PC-3 (cell line): Measurements from ENCODE around the gene ME2. TPM values are rescaled to one million over a fixed set of nuclear protein-coding genes. Genes with fewer than 3 reads are reported as not detected.

Source experiments
- ATAC-seq: fragments of 200-7000 bp; cut with Tn5 transposase; 2 replicates; pipeline ENCODE4 v1.9.1; 2020; ENCODE audit warnings: mild to moderate bottlenecking, moderate library complexity
- BruUV-seq: library from RNA; stranded (reverse); fragments of 400-500 nt; replicated peaks from 2 replicates; lab custom pipeline; 2021; lab: Mats Ljungman, UMichigan
- CTCF ChIA-PET: fragments of 300-600 bp; sonication (Branson Sonifier 250); formaldehyde crosslinking; loops from one replicate; lab custom pipeline; 2022; ENCODE audit warnings: antibody characterized with exemption; lab: Charles Lee
- POLR2A ChIA-PET: fragments of 300-600 bp; sonication (Branson Sonifier 250); formaldehyde crosslinking; loops from one replicate; lab custom pipeline; 2022; ENCODE audit warnings: antibody characterized with exemption; ENCODE audit not compliant: unreplicated experiment; lab: Charles Lee
- DNase-seq: peaks from one replicate; pipeline ENCODE4 v3.0.0-alpha.2; 2015
- H2AFZ ChIP-seq: fragments of 300-600 bp; sonication (generic); 2 replicates; pipeline ENCODE4 v1.6.0; 2016; ENCODE audit warnings: antibody characterized with exemption, low read length
- H3F3A ChIP-seq: fragments of 300-600 bp; sonication (generic); one replicate; pipeline ENCODE4 v1.6.0; 2017; ENCODE audit warnings: antibody characterized with exemption, low read length, control low read depth, mild to moderate bottlenecking; ENCODE audit not compliant: unreplicated experiment
- H3K27ac ChIP-seq: fragments of 300-600 bp; sonication (generic); 2 replicates; pipeline ENCODE4 v1.5.1; 2016; ENCODE audit warnings: mild to moderate bottlenecking, low read length
- H3K27me3 ChIP-seq: fragments of 300-600 bp; sonication (generic); 2 replicates; pipeline ENCODE4 v1.6.1; 2016; ENCODE audit warnings: low read length, mixed read lengths
- H3K36me3 ChIP-seq: fragments of 300-600 bp; sonication (generic); 2 replicates; pipeline ENCODE4 v1.6.1; 2016; ENCODE audit warnings: low read depth, mixed run types, low read length, mixed read lengths
- H3K4me1 ChIP-seq: fragments of 300-600 bp; sonication (generic); 2 replicates; pipeline ENCODE4 v1.5.1; 2016; ENCODE audit warnings: low read length; ENCODE audit not compliant: insufficient read depth
- H3K4me2 ChIP-seq: fragments of 300-600 bp; sonication (generic); 2 replicates; pipeline ENCODE4 v1.6.0; 2016; ENCODE audit warnings: low read length
- H3K4me3 ChIP-seq: fragments of 300-600 bp; sonication (generic); 2 replicates; pipeline ENCODE4 v1.5.1; 2016; ENCODE audit warnings: mild to moderate bottlenecking, low read length, mixed read lengths
- H3K79me2 ChIP-seq: fragments of 300-600 bp; sonication (generic); 2 replicates; pipeline ENCODE4 v1.6.1; 2017; ENCODE audit warnings: low read length, mixed read lengths
- H3K9ac ChIP-seq: fragments of 300-600 bp; sonication (generic); 2 replicates; pipeline ENCODE4 v1.6.0; 2016; ENCODE audit warnings: mild to moderate bottlenecking, low read length
- H3K9me2 ChIP-seq: fragments of 300-600 bp; sonication (generic); replicated peaks from 2 replicates; pipeline ENCODE4 v1.6.1; 2016; ENCODE audit warnings: mixed run types, low read length, mixed read lengths
- H3K9me3 ChIP-seq: fragments of 300-600 bp; sonication (generic); 2 replicates; pipeline ENCODE4 v1.6.1; 2016; ENCODE audit warnings: low read length, mixed read lengths
- H4K20me1 ChIP-seq: fragments of 300-600 bp; sonication (generic); 2 replicates; pipeline ENCODE4 v1.6.1; 2016; ENCODE audit warnings: low read length, mixed read lengths
- CTCF ChIP-seq: fragments of 300-600 bp; sonication (generic); conservative IDR thresholded peaks from 2 replicates; pipeline ENCODE4 v1.5.1; 2017; ENCODE audit warnings: antibody characterized with exemption, low read depth, mild to moderate bottlenecking, low read length
- EZH2 ChIP-seq: fragments of 300-600 bp; sonication (generic); IDR thresholded peaks from one replicate; pipeline ENCODE4 v1.6.1; 2017; ENCODE audit warnings: antibody characterized with exemption, mild to moderate bottlenecking, low read length; ENCODE audit not compliant: unreplicated experiment
- EZH2phosphoT487 ChIP-seq: fragments of 300-600 bp; sonication (generic); IDR thresholded peaks from 2 replicates; pipeline ENCODE4 v1.6.1; 2018; ENCODE audit warnings: mild to moderate bottlenecking, antibody characterized with exemption, low read length, borderline replicate concordance
- intact Hi-C: fragments of 100-400 bp; cut with micrococcal nuclease; formaldehyde crosslinking; loops from 2 replicates; pipeline ENCODE4 v1.9.0; 2023
- total RNA-seq: library from RNA; depleted of rRNA; stranded (reverse); fragments of >200 nt; gene quantifications from 2 replicates; pipeline ENCODE4 v1.2.3, GENCODE V29; 2014

Gene ME2
- total RNA-seq, 1 experiment from 2014 or later: 29.1 TPM

GRCh38 chr18:50895350-50896045 lies 16.6 kb downstream of the ME2 start:
- BruUV-seq: no TSS peak
- H3K4me3 ChIP-seq: no peak overlapping the region
- CTCF ChIA-PET: no interaction called here
- no peak overlapping the region for H3K27ac ChIP-seq
- no peaks in the 10 kb centered on the region for H3K9me3 ChIP-seq
- TF ChIP-seq CTCF: no peak
- no peak overlapping the region for H3K4me2 ChIP-seq
- no peak overlapping the region for H2AFZ ChIP-seq
- H3F3A ChIP-seq: no peaks in the 10 kb centered on the region
- H3K79me2 ChIP-seq: no peaks in the 10 kb centered on the region
- no peaks in the 10 kb centered on the region for H3K4me1 ChIP-seq
- intact Hi-C loops: no loop called here
- no peaks in the 10 kb centered on the region for H3K36me3 ChIP-seq
- ATAC-seq (no peak), DNase-seq (no peak)
- H3K27me3 ChIP-seq: no peaks in the 10 kb centered on the region
- H3K9me2 ChIP-seq: no peaks in the 10 kb centered on the region
- no peaks in the 10 kb centered on the region for H4K20me1 ChIP-seq
- POLR2A ChIA-PET: no interaction called here
- H3K9ac ChIP-seq: no peak overlapping the region

GRCh38 chr18:50896093-50896492 lies 17.2 kb downstream of the ME2 start:
- Histone ChIP-seq H3F3A (no peaks in the 10 kb centered on the region), H3K4me1 (peaks cover under 1% of the 10 kb centered on the region; the same call in 1 of the 2 replicates), H3K9ac (no peak overlapping the region), H3K27me3 (no peaks in the 10 kb centered on the region), H3K79me2 (no peaks in the 10 kb centered on the region), H2AFZ (no peak overlapping the region), H3K36me3 (no peaks in the 10 kb centered on the region), H3K9me3 (no peaks in the 10 kb centered on the region), H3K9me2 (no peaks in the 10 kb centered on the region), H3K27ac (no peak overlapping the region), H3K4me2 (no peak overlapping the region), H3K4me3 (no peak overlapping the region), H4K20me1 (no peaks in the 10 kb centered on the region)
- ATAC-seq: no peak
- DNase-seq: no peak
- intact Hi-C loops: no loop called here
- ChIA-PET POLR2A (no interaction called here), CTCF (no interaction called here)
- BruUV-seq: no TSS peak
- TF ChIP-seq EZH2phosphoT487 (no peak), CTCF (no peak), EZH2 (no peak)

- DNase-seq (no peak), ATAC-seq (no peak)
- POLR2A ChIA-PET: no interaction called here
- Histone ChIP-seq H3K9ac (no peak overlapping the region), H3K9me2 (no peaks in the 10 kb centered on the region), H4K20me1 (no peaks in the 10 kb centered on the region), H3K36me3 (no peaks in the 10 kb centered on the region), H3K4me1 (peaks cover 4% of the 10 kb centered on the region; the same call in 1 of the 2 replicates), H3K4me3 (no peak overlapping the region), H2AFZ (no peak overlapping the region), H3K9me3 (no peaks in the 10 kb centered on the region), H3K27ac (no peak overlapping the region), H3K4me2 (no peak overlapping the region), H3K79me2 (no peaks in the 10 kb centered on the region), H3K27me3 (no peaks in the 10 kb centered on the region), H3F3A (no peaks in the 10 kb centered on the region)
- CTCF ChIA-PET: no interaction called here
- BruUV-seq: no TSS peak
- TF ChIP-seq EZH2: no peak
- no peak for TF ChIP-seq CTCF
- TF ChIP-seq EZH2phosphoT487: no peak
- intact Hi-C loops: no loop called here
Measured at GRCh38 chr18:50898919-50899318, 20.0 kb downstream of the ME2 start.
